Kidney (tissue), 14 donors: ENCODE measurements around the gene COL11A2. TPM values are rescaled to one million over a fixed set of nuclear protein-coding genes. Genes with fewer than 3 reads are reported as not detected.

Experiments
- DNase-seq, 5 donors: peaks; one replicate each; pipeline ENCODE4 v3.0.0-alpha.2; 2013 to 2020
- FAIRE-seq: peaks from 2 replicates; lab custom pipeline; 2012; peaks lifted over from hg19 to GRCh38; lab: Jason Lieb, UNC
- H3K27ac ChIP-seq, 2 donors: one replicate each; pipeline ENCODE4 v1.7.0; 2013; ENCODE audit warnings: low read depth in 2 of 2, low read length in 2 of 2, inconsistent platforms in 1 of 2
- H3K27me3 ChIP-seq: one replicate; pipeline ENCODE4 v1.7.1; 2013; ENCODE audit warnings: low read length, inconsistent platforms; ENCODE audit not compliant: control insufficient read depth, insufficient read depth
- H3K36me3 ChIP-seq, 3 donors: one replicate each; pipeline versions ENCODE4 v1.7.0 to v1.7.1; 2013; ENCODE audit warnings: low read length in 3 of 3, control low read depth in 1 of 3, inconsistent platforms in 1 of 3; ENCODE audit not compliant: insufficient read depth in 3 of 3, control insufficient read depth in 2 of 3
- H3K4me1 ChIP-seq, 3 donors: one replicate each; pipeline versions ENCODE4 v1.7.0 to v1.7.1; 2013; ENCODE audit warnings: low read length in 3 of 3, inconsistent platforms in 1 of 3, low read depth in 1 of 3; ENCODE audit not compliant: control insufficient read depth in 2 of 3, insufficient read depth in 2 of 3
- H3K4me3 ChIP-seq, 3 donors: one replicate each; pipeline versions ENCODE4 v1.7.0 to v1.8.1; 2013; ENCODE audit warnings: low read length in 3 of 3, control low read depth in 1 of 3, inconsistent platforms in 1 of 3
- H3K9ac ChIP-seq, 3 donors: one replicate each; pipeline versions ENCODE4 v1.7.0 to v1.7.1; 2013; ENCODE audit warnings: low read length in 3 of 3, control low read depth in 1 of 3, inconsistent platforms in 1 of 3
- H3K9me3 ChIP-seq, 3 donors: one replicate each; pipeline versions ENCODE4 v1.7.0 to v1.7.1; 2013; ENCODE audit warnings: low read length in 3 of 3, control low read depth in 1 of 3, inconsistent platforms in 1 of 3; ENCODE audit not compliant: control insufficient read depth in 2 of 3, insufficient read depth in 1 of 3
- CTCF ChIP-seq: IDR thresholded peaks from 3 replicates; pipeline ENCODE4 v1.5.1; 2012; ENCODE audit warnings: mild to moderate bottlenecking, moderate library complexity, borderline replicate concordance; ENCODE audit not compliant: insufficient read depth; ENCODE audit errors: extremely low read depth
- intact Hi-C: fragments of 100-400 bp; cut with DNase I; formaldehyde crosslinking; loops from one replicate; pipeline ENCODE4 v1.11.1; 2022
- polyA plus RNA-seq: library from polyadenylated mRNA; stranded (reverse); fragments of 350-450 nt; fragmentation: Illumina TruSeq; extraction: RNeasy Lipid Tissue Mini Kit (QIAGEN cat#74804); gene quantifications from one replicate; pipeline ENCODE4 v1.2.3, GENCODE V29; 2014; ENCODE audit warnings: low read depth, low replicate concordance; ENCODE audit not compliant: insufficient read depth
- total RNA-seq: library from RNA; stranded (reverse); fragmentation: NEBNext Ultra II Directional; extraction: Animal tissue kit (Norgen Biotek cat#: 25700); gene quantifications from one replicate; pipeline ENCODE4 v1.2.1, GENCODE V29; 2021
- donor health status: control.
- donor health status: control.
- donor health status: control.
- donor health status: control.
- donor health status: control.
- donor health status: DM: yes; HTN: yes; CAD: no.
- donor health status: Normal renal cell carcinoma (clear cell type).

COL11A2 gene
- total and polyA plus RNA-seq, 2 donors from 2014 or later, result 0.85 to 2.3 TPM

- no peak for TF ChIP-seq CTCF
- H3K27ac ChIP-seq, result peak overlapping the region; percentile 99
- peak overlapping the region; percentile 81 to 100 (median 88) for H3K9ac ChIP-seq
- H3K4me1 ChIP-seq, result peaks cover 5 to 33% (median 17%) of the 10 kb centered on the region in 3 donors
- peaks cover 19 to 34% (median 31%) of the 10 kb centered on the region in 3 donors for H3K36me3 ChIP-seq
- H3K9me3 ChIP-seq, result no peaks in the 10 kb centered on the region
- FAIRE-seq (no peak), DNase-seq (peak in 2 of 5 donors; percentile 76 to 85)
- peak overlapping the region; percentile 97 to 99 (median 98) for H3K4me3 ChIP-seq
- no peaks in the 10 kb centered on the region for H3K27me3 ChIP-seq
- intact Hi-C loops, result no loop called here
Measured at GRCh38 chr6:33199687-33200218, 7.5 kb upstream of the COL11A2 start.

GRCh38 chr6:33198853-33199436 lies 6.7 kb upstream of the COL11A2 start:
- no peaks in the 10 kb centered on the region for H3K9me3 ChIP-seq
- H3K27ac ChIP-seq, result no peak overlapping the region
- peak overlapping the region in 1 of 3 donors; percentile 100 for H3K9ac ChIP-seq
- TF ChIP-seq CTCF, result no peak
- peaks cover 4 to 30% (median 13%) of the 10 kb centered on the region in 3 donors for H3K4me1 ChIP-seq
- peak in 1 of 5 donors; percentile 69 for DNase-seq
- H3K4me3 ChIP-seq, result peak overlapping the region in 2 of 3 donors; percentile 97 to 99
- no peaks in the 10 kb centered on the region for H3K27me3 ChIP-seq
- no peak for FAIRE-seq
- intact Hi-C loops, result no loop called here
- H3K36me3 ChIP-seq, result peaks cover 19 to 38% (median 31%) of the 10 kb centered on the region in 3 donors

GRCh38 chr6:33198159-33198852 lies 6.0 kb upstream of the COL11A2 start:
- H3K4me3 ChIP-seq, result no peak overlapping the region
- intact Hi-C loops, result no loop called here
- H3K27ac ChIP-seq, result no peak overlapping the region
- no peaks in the 10 kb centered on the region for H3K27me3 ChIP-seq
- DNase-seq (no peak), FAIRE-seq (no peak)
- H3K4me1 ChIP-seq, result peaks cover 3 to 24% (median 10%) of the 10 kb centered on the region in 3 donors
- H3K9me3 ChIP-seq, result no peaks in the 10 kb centered on the region
- H3K36me3 ChIP-seq, result peaks cover 19 to 32% (median 28%) of the 10 kb centered on the region in 3 donors
- no peak overlapping the region for H3K9ac ChIP-seq
- no peak for TF ChIP-seq CTCF
